ENCODE data around the gene PROX1. TPM values are rescaled to one million over a fixed set of nuclear protein-coding genes. Genes with fewer than 3 reads are reported as not detected.

The PROX1 gene
- polyA plus RNA-seq, 3 donors = 0.07 TPM; not detected in 2

- Mint-ChIP-seq H3K27me3 (ENCODE audit: low read depth in 3 of 3) (peaks cover 0 to 4% (median 1%) of the 10 kb centered on the region in 3 donors), H3K4me3 (no peak overlapping the region), H3K27ac (no peak overlapping the region), H3K9me3 (peaks cover 0 to 3% (median 0%) of the 10 kb centered on the region in 7 donors), H3K4me1 (no peaks in the 10 kb centered on the region), H3K36me3 (no peaks in the 10 kb centered on the region)
- 100% methylated on average over 2 of the region's 5 CpGs for WGBS (ENCODE audit: insufficient coverage)
- no peak for DNase-seq
- Histone ChIP-seq H3K27ac (ENCODE audit: low read depth in 1 of 2, low read length in 2 of 2) (no peak overlapping the region), H3K36me3 (replicated peaks in 1 of 2; ENCODE audit: control insufficient read depth in 1 of 2, insufficient read depth in 2 of 2, low read length in 2 of 2) (no peaks in the 10 kb centered on the region), H3K4me1 (ENCODE audit: control insufficient read depth in 1 of 2, insufficient read depth in 2 of 2, low read length in 2 of 2) (no peaks in the 10 kb centered on the region), H3K27me3 (ENCODE audit: control insufficient read depth in 2 of 2, insufficient read depth in 2 of 2, low read length in 2 of 2) (no peaks in the 10 kb centered on the region), H3K79me2 (ENCODE audit: insufficient read depth, low read length) (no peaks in the 10 kb centered on the region), H3K4me3 (replicated peaks in 1 of 3; ENCODE audit: low read depth in 2 of 3, low read length in 3 of 3) (no peak overlapping the region), H3K9ac (ENCODE audit: insufficient read depth, low read length, poor library complexity, severe bottlenecking) (no peak overlapping the region), H2AFZ (ENCODE audit: insufficient read depth, low read depth, low read length, poor library complexity, severe bottlenecking) (no peak overlapping the region), H4K20me1 (ENCODE audit: insufficient read depth, low read length) (no peaks in the 10 kb centered on the region), H3K4me2 (replicated peaks; ENCODE audit: extremely low read depth, low read length, poor library complexity, severe bottlenecking) (no peak overlapping the region), H3K9me3 (replicated peaks in 1 of 2; ENCODE audit: control insufficient read depth in 1 of 2, insufficient read depth in 1 of 2, low read length in 2 of 2) (no peaks in the 10 kb centered on the region)
- TF ChIP-seq, protein P1, sequence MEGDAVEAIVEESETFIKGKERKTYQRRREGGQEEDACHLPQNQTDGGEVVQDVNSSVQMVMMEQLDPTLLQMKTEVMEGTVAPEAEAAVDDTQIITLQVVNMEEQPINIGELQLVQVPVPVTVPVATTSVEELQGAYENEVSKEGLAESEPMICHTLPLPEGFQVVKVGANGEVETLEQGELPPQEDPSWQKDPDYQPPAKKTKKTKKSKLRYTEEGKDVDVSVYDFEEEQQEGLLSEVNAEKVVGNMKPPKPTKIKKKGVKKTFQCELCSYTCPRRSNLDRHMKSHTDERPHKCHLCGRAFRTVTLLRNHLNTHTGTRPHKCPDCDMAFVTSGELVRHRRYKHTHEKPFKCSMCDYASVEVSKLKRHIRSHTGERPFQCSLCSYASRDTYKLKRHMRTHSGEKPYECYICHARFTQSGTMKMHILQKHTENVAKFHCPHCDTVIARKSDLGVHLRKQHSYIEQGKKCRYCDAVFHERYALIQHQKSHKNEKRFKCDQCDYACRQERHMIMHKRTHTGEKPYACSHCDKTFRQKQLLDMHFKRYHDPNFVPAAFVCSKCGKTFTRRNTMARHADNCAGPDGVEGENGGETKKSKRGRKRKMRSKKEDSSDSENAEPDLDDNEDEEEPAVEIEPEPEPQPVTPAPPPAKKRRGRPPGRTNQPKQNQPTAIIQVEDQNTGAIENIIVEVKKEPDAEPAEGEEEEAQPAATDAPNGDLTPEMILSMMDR (IDR thresholded peaks at IDR 0.05) = no peak
- intact Hi-C loops (cut with micrococcal nuclease) = no loop called here
These were observed 21.7 kb upstream of the PROX1 start for GRCh38 chr1:213966122-213966521.

GRCh38 chr1:213968146-213968825 lies 19.5 kb upstream of the PROX1 start:
- Mint-ChIP-seq H3K4me3 (no peak overlapping the region), H3K27ac (no peak overlapping the region), H3K4me1 (no peaks in the 10 kb centered on the region), H3K9me3 (peaks cover 0 to 3% (median 0%) of the 10 kb centered on the region in 7 donors), H3K27me3 (ENCODE audit: low read depth in 3 of 3) (peaks cover 0 to 5% (median 0%) of the 10 kb centered on the region in 3 donors), H3K36me3 (no peaks in the 10 kb centered on the region)
- Histone ChIP-seq H3K36me3 (replicated peaks in 1 of 2; ENCODE audit: control insufficient read depth in 1 of 2, insufficient read depth in 2 of 2, low read length in 2 of 2) (no peaks in the 10 kb centered on the region), H3K79me2 (ENCODE audit: insufficient read depth, low read length) (no peaks in the 10 kb centered on the region), H3K4me1 (ENCODE audit: control insufficient read depth in 1 of 2, insufficient read depth in 2 of 2, low read length in 2 of 2) (no peaks in the 10 kb centered on the region), H2AFZ (ENCODE audit: insufficient read depth, low read depth, low read length, poor library complexity, severe bottlenecking) (no peak overlapping the region), H3K9ac (ENCODE audit: insufficient read depth, low read length, poor library complexity, severe bottlenecking) (no peak overlapping the region), H3K9me3 (replicated peaks in 1 of 2; ENCODE audit: control insufficient read depth in 1 of 2, insufficient read depth in 1 of 2, low read length in 2 of 2) (no peaks in the 10 kb centered on the region), H3K4me3 (replicated peaks in 1 of 3; ENCODE audit: low read depth in 2 of 3, low read length in 3 of 3) (no peak overlapping the region), H3K4me2 (replicated peaks; ENCODE audit: extremely low read depth, low read length, poor library complexity, severe bottlenecking) (no peak overlapping the region), H3K27me3 (ENCODE audit: control insufficient read depth in 2 of 2, insufficient read depth in 2 of 2, low read length in 2 of 2) (no peaks in the 10 kb centered on the region), H3K27ac (ENCODE audit: low read depth in 1 of 2, low read length in 2 of 2) (no peak overlapping the region), H4K20me1 (ENCODE audit: insufficient read depth, low read length) (no peaks in the 10 kb centered on the region)
- no CpG with 5 or more reads among the region's 4 CpGs for WGBS (ENCODE audit: insufficient coverage)
- intact Hi-C loops (cut with micrococcal nuclease) = no loop called here
- TF ChIP-seq, protein P1 (IDR thresholded peaks at IDR 0.05) = no peak
- no peak for DNase-seq

All from CD14-positive monocyte (primary cell).